ENCODE results near the gene ZFP69B. TPM values are rescaled to one million over a fixed set of nuclear protein-coding genes. Genes with fewer than 3 reads are reported as not detected.

Gene ZFP69B
- total RNA-seq = 10.6 TPM

DNA sequence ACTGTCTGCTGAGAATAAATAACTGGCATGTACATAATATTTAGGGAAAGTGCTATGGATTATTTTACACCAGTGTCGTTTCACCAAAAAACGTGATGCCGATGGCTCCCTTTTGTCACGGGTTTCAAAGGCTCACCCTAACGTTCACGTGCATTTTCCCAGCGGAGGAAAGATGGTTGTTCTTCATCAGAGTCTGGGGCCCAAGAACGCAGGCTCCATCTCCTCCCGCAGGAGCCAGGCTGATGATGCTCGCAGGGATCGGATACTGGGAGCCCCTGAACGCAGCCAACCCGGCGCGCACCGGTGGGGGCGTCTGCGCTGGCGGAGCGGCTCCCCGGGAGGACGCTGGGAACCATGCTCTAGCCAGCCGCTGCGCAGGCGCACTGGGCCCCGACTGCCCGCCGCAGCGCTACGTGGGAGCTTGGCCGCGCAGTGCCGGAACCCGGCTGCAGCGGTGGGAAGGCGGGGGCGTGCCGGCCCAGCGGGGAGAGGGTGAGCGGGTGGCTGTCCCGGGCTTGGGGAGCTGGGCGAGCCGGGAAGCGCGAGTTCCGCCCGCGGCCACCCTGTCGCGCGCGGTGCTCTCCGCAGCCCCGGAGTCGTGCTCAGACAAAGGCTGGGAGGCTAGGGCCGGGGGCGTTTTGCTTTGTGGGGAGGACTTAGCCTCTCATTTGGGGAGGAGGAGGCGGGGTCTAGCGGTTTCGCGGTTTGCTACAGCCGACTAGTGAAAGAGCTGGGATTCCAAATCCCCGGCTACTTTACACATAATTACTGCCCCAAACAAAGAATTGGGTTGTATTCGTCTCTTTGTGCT, at the start of gene ZFP69B:
Gene ZFP69B, plus strand, starts transcription at position 793 of the 811 bp plus-strand sequence. CDS start 486 bp downstream, outside the sequence.

DNA sequence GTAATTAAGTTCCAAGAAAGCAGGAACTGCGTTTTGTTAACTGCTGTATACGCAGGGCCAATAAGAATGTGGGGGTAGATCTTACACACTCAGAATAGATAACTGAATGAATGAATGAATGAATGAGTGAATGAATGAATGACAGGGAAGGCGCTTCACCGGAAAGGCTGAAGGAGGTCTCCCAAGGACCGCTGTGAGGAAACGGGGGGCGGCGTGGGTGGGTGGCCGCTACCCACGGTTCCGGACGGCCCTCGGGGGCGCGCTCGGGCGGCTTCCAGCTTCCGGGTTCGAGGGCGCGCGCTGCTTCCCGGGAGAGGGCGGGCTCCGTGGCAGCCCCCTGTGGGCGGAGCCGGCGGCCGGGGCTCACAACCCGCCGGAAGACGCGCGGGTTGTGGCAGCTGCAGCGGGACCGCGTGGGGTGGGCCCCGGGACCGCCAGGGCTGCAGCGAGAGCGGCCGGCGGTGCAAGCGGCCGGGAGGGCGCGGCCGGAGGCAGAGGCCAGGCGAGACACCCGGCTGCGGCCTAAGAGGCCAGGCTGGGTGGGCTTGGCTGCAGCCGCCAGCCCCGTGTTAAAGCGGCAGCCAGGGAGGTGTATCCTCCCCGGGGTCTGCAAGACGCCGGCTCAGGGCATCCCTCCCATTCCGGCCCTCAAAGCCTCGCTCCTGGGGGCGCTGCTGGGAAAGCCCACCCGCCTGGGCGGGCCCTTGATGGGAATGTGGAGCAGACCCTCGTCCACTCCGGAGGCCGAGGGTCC, 26.8 kb downstream of the ZFP69B start, which contains the start of gene ZFP69:
Gene ZFP69, plus strand, starts transcription at position 367 of the 754 bp plus-strand sequence. CDS start 2,072 bp downstream, outside the sequence.

DNA sequence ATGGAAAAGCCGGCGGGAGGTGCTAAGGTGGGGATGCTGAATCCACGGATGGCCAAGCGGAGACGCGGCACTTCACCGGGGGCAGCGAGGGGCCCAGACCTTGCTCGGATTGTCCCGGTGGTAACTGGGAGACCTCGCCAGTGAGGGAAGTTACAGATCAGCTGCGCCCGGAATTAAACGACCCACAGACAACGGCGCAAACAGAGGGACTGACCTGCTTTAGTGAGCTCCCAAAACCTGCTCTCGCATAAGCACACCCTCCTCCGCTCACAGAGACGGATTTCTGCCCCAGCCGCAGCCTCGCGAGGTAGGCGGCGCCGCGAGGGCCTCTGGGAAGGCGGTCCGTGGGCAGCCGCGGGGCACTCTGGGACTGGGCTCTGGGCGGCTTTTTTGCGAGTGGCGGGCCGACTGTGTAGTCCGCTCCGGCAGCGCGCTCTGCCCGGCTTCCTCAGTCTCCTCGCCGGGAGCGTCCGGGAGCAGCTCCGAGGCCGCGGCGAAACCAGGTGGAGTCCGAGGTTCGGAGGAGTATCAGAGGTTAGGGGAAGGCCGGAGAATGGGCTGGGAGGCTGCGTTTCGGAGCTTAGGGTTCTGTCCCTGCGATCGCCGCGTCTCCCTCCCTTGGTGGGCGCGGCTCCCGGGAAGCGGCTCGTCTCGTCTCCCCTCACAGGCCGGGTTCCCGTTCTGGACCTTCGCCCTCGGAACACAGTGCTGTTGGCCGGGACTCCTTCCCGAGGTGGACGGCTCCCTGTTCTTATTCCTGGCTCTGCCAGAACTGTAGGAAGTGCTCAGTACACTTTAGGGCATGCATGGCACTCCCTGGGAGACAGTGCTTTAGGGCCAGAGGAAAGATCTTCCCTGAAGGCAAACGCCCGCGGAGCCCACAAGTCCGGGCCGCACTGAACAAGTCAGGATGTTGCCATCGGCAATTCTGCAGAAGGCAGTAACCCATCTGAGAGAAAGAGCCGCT, 58.4 kb downstream of the ZFP69B start, which contains the start of gene EXO5:
Gene EXO5, plus strand, starts transcription at position 393 of the 967 bp plus-strand sequence. CDS start 5,778 bp downstream, outside the sequence.

Other genes starting within 250 kb of the ZFP69B start
- not detected for gene TMCO2, start 202.5 kb upstream of the ZFP69B start, total RNA-seq
- 51.4 TPM for gene ZMPSTE24, start 192.2 kb upstream of the ZFP69B start, total RNA-seq
- 7.2 TPM for gene COL9A2, start 133.2 kb upstream of the ZFP69B start, total RNA-seq
- gene SMAP2, start 76.7 kb upstream of the ZFP69B start, total RNA-seq = 46.8 TPM
- gene ZFP69, start 26.8 kb downstream of the ZFP69B start, total RNA-seq = 12.0 TPM
- 29.5 TPM for gene EXO5, start 58.3 kb downstream of the ZFP69B start, total RNA-seq
- 7.4 TPM for gene ZNF684, start 81.2 kb downstream of the ZFP69B start, total RNA-seq
- gene RIMS3, start 215.2 kb downstream of the ZFP69B start, total RNA-seq = 49.6 TPM
- 30.7 TPM for gene NFYC, start 241.2 kb downstream of the ZFP69B start, total RNA-seq